ENCODE results near the gene CCT8L2.
"Not testable (repeated sequence)": the region's sequence is repeated elsewhere in the genome, so short reads cannot be mapped to it uniquely, and the experiment has no call there.

The CCT8L2 gene, protein sequence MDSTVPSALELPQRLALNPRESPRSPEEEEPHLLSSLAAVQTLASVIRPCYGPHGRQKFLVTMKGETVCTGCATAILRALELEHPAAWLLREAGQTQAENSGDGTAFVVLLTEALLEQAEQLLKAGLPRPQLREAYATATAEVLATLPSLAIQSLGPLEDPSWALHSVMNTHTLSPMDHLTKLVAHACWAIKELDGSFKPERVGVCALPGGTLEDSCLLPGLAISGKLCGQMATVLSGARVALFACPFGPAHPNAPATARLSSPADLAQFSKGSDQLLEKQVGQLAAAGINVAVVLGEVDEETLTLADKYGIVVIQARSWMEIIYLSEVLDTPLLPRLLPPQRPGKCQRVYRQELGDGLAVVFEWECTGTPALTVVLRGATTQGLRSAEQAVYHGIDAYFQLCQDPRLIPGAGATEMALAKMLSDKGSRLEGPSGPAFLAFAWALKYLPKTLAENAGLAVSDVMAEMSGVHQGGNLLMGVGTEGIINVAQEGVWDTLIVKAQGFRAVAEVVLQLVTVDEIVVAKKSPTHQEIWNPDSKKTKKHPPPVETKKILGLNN

DNA sequence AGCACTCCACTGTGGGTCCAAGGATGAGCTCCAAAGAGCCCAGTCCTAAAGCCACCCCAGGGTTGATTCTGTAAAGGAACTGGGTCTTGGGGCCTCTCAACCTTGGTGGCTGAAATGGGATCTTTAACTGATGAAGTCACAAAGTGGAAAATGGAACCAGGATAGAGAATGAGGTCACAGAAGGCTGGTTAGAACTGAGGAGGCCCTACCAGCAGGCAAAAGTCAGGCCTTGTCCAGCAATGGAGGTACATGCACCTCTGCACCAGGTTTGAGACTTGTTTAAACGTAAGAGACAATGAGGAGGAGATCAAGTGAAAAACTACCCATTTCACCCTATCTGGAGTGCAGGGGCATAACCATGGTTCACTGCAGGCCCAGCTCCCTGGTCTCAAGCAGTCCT, at the start of gene CCT8L2:
CCT8L2 (minus strand) TSS at position 101 of the 400 bp plus-strand sequence. CDS start 260 bp downstream, outside the sequence.
- not testable (repeated sequence) for DNase-seq (ENCODE audit: low read depth); H3K4me3 ChIP-seq (ENCODE audit: low read depth, low read length)

DNA sequence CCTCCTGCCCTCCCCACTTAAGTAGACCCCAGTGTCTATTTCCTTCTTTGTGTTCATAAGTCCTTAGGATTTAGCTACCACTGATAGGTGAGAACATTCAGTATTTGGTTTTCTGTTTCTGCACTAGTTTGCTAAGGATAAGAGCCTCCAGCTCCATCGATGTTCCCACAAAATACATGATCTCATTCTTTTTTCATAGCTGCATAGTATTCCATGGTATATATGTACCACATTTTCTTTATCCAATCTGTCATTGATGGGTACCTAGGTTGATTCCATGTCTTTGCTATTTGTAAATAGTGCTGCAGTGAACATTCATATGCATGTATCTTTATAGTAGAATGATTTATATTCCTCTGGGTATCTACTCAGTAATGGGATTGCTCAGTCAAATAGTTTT, 42.8 kb upstream of the CCT8L2 start:
- H3K4me3 ChIP-seq (ENCODE audit: low read depth, low read length); DNase-seq (ENCODE audit: low read depth): not testable (repeated sequence)

DNA sequence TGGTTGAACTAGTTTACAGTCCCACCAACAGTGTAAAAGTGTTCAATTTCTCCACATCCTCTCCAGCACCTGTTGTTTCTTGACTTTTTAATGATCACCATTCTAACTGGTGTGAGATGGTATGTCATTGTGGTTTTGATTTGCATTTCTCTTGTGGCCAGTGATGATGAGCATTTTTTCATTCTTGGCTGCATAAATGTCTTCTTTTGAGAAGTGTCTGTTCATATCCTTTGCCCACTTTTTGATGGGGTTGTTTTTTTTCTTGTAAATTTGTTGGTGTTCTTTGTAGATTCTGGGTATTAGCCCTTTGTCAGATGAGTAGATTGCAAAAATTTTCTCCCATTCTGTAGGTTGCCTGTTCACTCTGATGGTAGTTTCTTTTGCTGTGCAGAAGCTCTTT, 41.5 kb upstream of the CCT8L2 start:
- not testable (repeated sequence) for H3K4me3 ChIP-seq (ENCODE audit: low read depth, low read length); DNase-seq (ENCODE audit: low read depth)

DNA sequence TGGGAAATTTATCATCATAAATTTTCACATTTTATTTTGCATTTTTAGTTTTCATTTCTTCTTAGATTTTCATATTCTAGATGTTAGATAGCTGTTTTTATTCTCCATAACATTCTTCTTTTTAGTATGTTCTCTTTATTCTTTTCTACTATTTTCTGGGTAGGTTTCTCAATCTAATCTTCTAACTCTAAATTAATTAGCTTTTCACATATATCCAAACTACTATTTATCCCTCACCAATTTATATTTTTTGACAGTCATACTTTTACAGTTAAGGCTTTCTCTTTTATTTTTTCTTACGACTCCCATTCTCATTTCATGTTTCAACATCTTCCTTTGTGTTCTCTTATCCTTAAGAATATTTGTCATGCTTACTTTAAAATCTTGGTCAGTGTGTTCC, 35.9 kb upstream of the CCT8L2 start:
- H3K4me3 ChIP-seq (ENCODE audit: low read depth, low read length); DNase-seq (ENCODE audit: low read depth): not testable (repeated sequence)

DNA sequence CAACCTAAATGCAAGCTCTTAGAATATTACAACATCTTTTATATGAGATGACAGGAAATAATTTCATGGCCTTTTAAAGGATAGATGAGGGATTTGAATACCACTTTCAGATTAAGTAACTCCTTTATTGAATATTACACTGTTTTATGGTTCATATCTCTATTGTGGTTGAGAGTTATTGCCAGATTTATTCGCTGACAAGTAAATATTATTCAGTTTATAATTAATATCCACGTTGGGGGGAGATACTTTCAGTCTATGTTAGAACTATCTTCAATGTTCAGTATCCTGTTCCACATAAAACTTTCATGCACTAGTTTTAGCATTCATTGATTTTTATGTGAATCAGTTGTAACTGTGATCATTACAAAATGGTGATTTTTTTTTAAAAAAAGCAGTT, 32.4 kb upstream of the CCT8L2 start:
- H3K4me3 ChIP-seq (ENCODE audit: low read depth, low read length); DNase-seq (ENCODE audit: low read depth): not testable (repeated sequence)

DNA sequence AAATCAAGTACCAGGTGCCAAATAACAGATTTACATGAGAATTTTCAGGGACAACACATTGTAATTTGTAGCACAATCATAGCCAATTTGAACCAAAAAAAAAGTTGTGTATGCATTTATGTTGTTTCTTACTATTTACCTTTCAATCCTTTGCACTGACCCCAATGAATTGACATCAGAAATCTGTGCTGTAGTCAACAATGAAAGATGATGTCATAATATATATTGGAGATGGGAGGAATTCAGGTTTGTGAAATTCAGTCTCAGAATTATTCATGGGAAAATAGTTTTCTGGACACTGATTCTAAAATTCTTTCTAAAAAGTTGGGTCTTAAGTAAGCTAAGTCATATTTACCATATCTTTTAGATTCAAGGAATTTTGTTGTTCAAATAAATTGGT, 31.0 kb upstream of the CCT8L2 start:
- H3K4me3 ChIP-seq (ENCODE audit: low read depth, low read length); DNase-seq (ENCODE audit: low read depth): not testable (repeated sequence)

DNA sequence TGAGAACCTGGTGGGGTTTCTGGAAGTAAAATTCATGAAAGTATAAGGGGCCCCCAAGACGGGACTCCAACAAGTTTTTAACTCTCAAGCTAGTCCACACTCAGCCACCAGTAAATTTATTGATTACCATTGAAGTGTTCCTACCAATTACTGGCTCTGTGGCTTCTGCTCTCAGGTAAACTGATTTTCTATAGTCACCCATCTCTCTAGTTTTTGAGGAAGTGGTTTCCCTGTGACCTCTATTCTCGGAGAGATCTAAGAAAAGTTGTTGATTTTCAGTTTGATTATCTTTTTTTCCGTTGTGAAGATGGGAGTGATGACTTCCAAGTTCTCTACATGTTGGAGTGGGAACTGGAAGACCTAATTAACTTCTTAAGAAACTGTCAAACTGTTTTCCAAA, 24.9 kb upstream of the CCT8L2 start:
- DNase-seq (ENCODE audit: low read depth); H3K4me3 ChIP-seq (ENCODE audit: low read depth, low read length): not testable (repeated sequence)

DNA sequence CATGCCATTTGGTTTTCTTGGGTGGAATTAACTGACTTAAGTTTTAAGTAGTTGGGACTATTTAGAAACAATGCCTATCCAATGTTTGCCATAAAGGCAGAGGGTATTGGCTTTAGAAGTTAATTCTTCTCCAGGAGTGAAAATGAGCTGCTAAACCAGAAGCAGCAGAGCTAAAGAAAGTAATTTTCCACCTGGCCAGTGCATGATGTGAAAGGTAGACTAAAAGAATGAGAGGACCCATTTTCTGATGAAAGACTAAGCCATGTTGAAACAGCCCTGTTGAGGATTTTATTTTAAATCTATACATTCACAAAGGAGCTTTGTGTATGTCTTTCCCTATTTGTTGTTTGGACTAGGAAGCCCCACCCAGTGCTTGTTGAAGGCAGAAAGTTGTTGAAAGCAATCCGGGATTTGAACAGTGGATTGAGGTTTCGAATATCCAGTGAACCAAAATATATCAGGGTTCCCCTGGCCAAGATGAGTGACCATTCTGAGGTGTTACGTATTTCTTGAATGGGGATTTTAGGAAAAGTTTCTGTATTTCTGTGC, 23.9 kb upstream of the CCT8L2 start:
- not testable (repeated sequence) for DNase-seq (ENCODE audit: low read depth); H3K4me3 ChIP-seq (ENCODE audit: low read depth, low read length)

DNA sequence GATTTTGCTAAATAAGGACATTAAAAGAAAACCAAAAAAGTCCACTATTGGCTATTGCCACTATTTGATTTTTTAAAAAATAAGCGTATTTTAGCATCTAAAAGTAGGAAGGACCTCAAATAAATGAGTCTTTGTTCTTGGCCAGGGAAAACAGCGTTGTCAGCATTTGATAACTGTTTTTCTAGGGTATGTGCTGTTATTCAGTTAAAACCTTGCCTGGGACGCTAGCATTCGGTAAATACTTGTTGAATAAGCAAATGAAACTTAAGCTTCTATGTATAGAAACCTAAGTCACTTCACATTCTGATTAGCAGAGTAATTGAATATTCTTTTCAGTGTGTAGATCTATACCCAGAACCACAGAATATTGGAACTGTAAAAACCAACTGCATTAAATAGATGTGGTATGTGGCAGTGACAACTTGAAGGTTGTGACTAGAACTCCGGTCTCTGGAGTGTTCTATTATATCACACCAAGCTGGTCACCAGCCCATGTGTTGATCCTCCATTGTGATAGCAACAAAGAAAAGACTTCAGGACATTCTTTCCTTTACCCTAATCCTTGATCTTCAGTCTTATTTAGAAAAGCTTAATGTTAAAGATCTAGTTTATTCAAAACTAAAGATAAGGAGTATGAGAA, 23.1 kb upstream of the CCT8L2 start:
- not testable (repeated sequence) for DNase-seq (ENCODE audit: low read depth); H3K4me3 ChIP-seq (ENCODE audit: low read depth, low read length)

DNA sequence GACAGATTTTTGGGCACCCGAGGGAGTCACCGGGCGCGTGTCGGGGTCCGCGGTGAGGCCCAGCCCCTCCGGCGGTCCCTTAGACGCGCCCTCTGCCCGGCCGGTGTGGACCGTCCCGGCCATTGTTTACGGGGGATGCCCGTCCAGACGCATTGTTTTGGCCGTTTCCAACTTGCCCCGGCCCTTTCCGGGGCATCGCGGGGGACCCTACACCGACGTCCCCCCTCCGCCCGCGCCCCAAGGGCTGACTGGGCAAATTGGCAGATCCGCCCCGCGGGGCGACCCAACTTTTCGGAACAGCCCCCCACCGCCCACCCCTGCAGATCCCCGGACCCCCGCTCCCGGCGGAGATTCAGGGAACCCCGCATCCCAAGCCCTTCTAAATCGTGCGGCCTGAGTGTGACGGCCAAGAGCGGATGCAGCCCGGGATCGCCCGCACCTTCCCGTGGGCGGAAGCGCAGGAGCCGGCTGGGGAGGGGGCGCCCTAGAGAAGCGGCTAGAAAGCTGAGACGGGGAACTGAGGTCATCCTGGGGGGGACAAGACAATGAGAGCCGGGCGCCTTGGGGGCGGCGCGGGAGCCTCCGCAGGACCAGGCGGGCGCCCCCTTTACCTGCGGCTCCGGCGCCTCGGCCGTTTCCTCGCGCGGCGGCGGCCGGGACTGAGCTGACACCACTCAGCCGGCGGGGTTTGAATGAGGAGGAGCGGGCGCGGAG, 17.1 kb upstream of the CCT8L2 start:
- TF ChIP-seq, protein P1, sequence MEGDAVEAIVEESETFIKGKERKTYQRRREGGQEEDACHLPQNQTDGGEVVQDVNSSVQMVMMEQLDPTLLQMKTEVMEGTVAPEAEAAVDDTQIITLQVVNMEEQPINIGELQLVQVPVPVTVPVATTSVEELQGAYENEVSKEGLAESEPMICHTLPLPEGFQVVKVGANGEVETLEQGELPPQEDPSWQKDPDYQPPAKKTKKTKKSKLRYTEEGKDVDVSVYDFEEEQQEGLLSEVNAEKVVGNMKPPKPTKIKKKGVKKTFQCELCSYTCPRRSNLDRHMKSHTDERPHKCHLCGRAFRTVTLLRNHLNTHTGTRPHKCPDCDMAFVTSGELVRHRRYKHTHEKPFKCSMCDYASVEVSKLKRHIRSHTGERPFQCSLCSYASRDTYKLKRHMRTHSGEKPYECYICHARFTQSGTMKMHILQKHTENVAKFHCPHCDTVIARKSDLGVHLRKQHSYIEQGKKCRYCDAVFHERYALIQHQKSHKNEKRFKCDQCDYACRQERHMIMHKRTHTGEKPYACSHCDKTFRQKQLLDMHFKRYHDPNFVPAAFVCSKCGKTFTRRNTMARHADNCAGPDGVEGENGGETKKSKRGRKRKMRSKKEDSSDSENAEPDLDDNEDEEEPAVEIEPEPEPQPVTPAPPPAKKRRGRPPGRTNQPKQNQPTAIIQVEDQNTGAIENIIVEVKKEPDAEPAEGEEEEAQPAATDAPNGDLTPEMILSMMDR (IDR thresholded peaks at IDR 0.05; ENCODE audit: control insufficient read depth, extremely low read depth, insufficient read depth), result no peak
- no peak for DNase-seq (ENCODE audit: low read depth)
- H3K4me3 ChIP-seq (ENCODE audit: low read depth, low read length), result no peak overlapping the region

DNA sequence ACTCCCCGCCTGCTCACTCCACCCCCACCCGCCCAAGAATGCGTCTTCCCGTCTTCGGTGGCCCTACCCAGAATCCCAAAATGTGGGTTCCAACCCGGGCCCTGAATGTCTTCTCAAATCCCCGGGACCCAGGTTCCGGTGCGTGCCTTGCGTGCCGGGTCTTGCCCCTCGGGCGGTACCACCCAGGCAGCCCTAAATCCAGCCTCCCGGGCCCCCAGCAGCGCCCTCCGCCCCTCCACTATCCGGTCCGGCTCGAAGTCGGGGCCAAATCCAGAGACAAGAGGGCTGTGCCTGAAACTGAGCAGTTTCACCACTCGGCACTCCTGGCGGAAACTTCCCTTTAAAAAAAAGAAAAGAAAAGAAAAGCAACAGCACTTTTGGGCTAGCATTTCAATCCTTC, 16.3 kb upstream of the CCT8L2 start:
- no peak overlapping the region for H3K4me3 ChIP-seq (ENCODE audit: low read depth, low read length)
- DNase-seq (ENCODE audit: low read depth), result no peak
- TF ChIP-seq, protein P1 (IDR thresholded peaks at IDR 0.05; ENCODE audit: control insufficient read depth, extremely low read depth, insufficient read depth), result no peak

DNA sequence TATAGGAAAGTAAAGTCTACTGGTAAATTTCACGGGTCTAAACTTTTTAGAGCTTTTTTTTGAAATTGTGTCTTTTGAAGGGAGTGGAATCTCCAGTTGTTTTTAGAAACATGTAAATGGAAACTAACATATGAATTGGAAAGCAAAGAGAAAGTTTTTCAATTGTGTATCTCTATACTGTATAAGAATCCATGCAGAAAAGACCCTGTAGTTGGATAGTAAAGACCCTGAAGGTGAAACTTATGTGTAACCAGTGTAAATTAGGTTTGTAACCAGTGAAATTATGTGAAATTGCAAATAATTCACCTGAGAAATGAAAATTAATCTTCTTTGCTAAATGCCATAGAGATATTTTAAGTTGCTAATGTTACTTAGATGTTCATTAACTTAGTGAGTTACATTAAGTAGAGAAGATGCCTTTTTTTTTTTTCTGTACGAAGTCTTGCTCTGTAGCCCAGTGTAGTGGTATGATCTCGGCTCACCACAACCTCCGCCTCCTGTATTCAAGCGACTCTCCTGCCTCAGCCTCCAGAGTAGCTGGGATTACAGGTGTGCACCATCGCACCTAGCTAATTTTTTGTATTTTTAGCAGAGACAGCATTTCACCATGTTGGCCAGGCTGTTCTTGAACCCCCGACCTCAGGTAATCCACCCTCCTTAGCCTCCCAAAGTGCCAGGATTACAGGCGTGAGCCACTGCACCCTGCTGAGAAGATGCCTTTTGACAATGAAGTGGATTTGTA, 11.8 kb upstream of the CCT8L2 start:
- H3K4me3 ChIP-seq (ENCODE audit: low read depth, low read length); DNase-seq (ENCODE audit: low read depth): not testable (repeated sequence)

DNA sequence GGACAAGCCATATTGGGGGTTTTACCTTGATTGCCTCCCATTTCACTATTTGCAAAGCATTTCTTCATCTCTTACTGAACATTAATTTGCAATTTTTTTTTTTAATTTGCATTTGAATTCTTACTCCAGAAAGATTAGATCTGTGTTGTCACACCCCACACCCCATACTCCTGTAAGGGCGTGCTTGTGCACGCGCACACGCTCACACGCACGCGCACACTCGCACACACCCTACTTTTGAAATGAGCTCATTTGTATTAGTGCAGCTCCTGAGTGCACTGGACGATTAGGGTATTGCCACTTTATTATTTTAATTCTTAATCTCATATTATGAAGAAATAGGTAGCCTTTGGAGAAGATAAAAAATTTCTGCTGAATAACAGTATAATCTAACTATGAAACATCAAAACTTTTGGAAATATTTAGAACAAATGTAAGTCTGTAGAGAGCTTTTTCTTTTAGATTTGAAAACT, 11.2 kb upstream of the CCT8L2 start:
- DNase-seq (ENCODE audit: low read depth); H3K4me3 ChIP-seq (ENCODE audit: low read depth, low read length): not testable (repeated sequence)

Measured in LNCaP clone FGC (cell line).